HepG2 (cell line): Measurements from ENCODE around the gene CLEC16A. TPM values are rescaled to one million over a fixed set of nuclear protein-coding genes. Genes with fewer than 3 reads are reported as not detected.
A peak's percentile ranks its signal among the peaks of the same experiment; 100 is the strongest.

ENCODE experiments used
- BCL6 ChIP-seq: IDR thresholded peaks from 2 replicates; pipeline ENCODE4 v1.6.1; 2016; ENCODE audit warnings: missing genetic modification reagents, missing compliant biosample characterization
- EEA1 ChIP-seq: sonication (generic); formaldehyde crosslinking; IDR thresholded peaks from 2 replicates; pipeline ENCODE4 v1.5.1; 2020; ENCODE audit warnings: mild to moderate bottlenecking, missing genetic modification reagents, borderline replicate concordance
- ERF ChIP-seq: IDR thresholded peaks from 2 replicates; pipeline ENCODE4 v1.6.1; 2018; ENCODE audit warnings: missing biosample characterization, missing genetic modification reagents
- FOXK1 ChIP-seq: sonication (generic); formaldehyde crosslinking; IDR thresholded peaks from 2 replicates; pipeline ENCODE4 v1.4.0; 2020; ENCODE audit warnings: low read depth, missing genetic modification reagents, borderline replicate concordance
- KDM2A ChIP-seq: sonication (generic); formaldehyde crosslinking; IDR thresholded peaks from 2 replicates; pipeline ENCODE4 v1.4.0; 2020; ENCODE audit warnings: low read depth, missing genetic modification reagents, borderline replicate concordance
- KLF15 ChIP-seq: sonication (generic); formaldehyde crosslinking; IDR thresholded peaks from 2 replicates; pipeline ENCODE4 v1.8.1; 2023; ENCODE audit warnings: borderline replicate concordance, mild to moderate bottlenecking, inconsistent platforms, missing genetic modification reagents, mixed read lengths
- MEIS2 ChIP-seq: sonication (generic); formaldehyde crosslinking; IDR thresholded peaks from 2 replicates; pipeline ENCODE4 v1.9.0; 2021; ENCODE audit warnings: mild to moderate bottlenecking, missing genetic modification reagents
- MLXIP ChIP-seq: sonication (generic); formaldehyde crosslinking; IDR thresholded peaks from 2 replicates; pipeline ENCODE4 v1.9.0; 2021; ENCODE audit warnings: missing genetic modification reagents, borderline replicate concordance
- MTF1 ChIP-seq: sonication (generic); formaldehyde crosslinking; IDR thresholded peaks from 2 replicates; pipeline ENCODE4 v1.5.0; 2020; ENCODE audit warnings: missing genetic modification reagents
- NR1H2 ChIP-seq: sonication (generic); formaldehyde crosslinking; IDR thresholded peaks from 2 replicates; pipeline ENCODE4 v1.8.1; 2022; ENCODE audit warnings: low read depth, missing genetic modification reagents, borderline replicate concordance
- NR2F6 ChIP-seq, 2 experiments: IDR thresholded peaks; 2 replicates each; pipeline ENCODE4 v1.6.1; 2016; ENCODE audit warnings: antibody characterized with exemption in 1 of 2, mild to moderate bottlenecking in 1 of 2
- ZNF512B ChIP-seq: sonication (generic); formaldehyde crosslinking; IDR thresholded peaks from 2 replicates; pipeline ENCODE4 v1.5.1; 2020; ENCODE audit warnings: missing genetic modification reagents, mild to moderate bottlenecking, borderline replicate concordance
- ZNF547 ChIP-seq: sonication (generic); formaldehyde crosslinking; IDR thresholded peaks from 2 replicates; pipeline ENCODE4 v1.5.1; 2020; ENCODE audit warnings: mild to moderate bottlenecking, missing genetic modification reagents
- ZNF644 ChIP-seq: IDR thresholded peaks from 2 replicates; pipeline ENCODE4 v1.6.1; 2016; ENCODE audit warnings: low read depth
- ZNF687 ChIP-seq: sonication (generic); formaldehyde crosslinking; IDR thresholded peaks from 2 replicates; pipeline ENCODE4 v1.5.1; 2020; ENCODE audit warnings: mild to moderate bottlenecking, missing genetic modification reagents, moderate library complexity
- ZNF75D ChIP-seq: sonication (generic); formaldehyde crosslinking; IDR thresholded peaks from 2 replicates; pipeline ENCODE4 v1.8.1; 2023; ENCODE audit warnings: missing genetic modification reagents, mild to moderate bottlenecking, borderline replicate concordance
- ZNF788 ChIP-seq: sonication (generic); formaldehyde crosslinking; IDR thresholded peaks from 2 replicates; pipeline ENCODE4 v1.5.0; 2020; ENCODE audit warnings: mild to moderate bottlenecking, missing genetic modification reagents, borderline replicate concordance
- polyA plus RNA-seq, 8 experiments: library from polyadenylated mRNA; depleted of rRNA in 3 of 8; stranded (reverse) in 7 of 8; unstranded in 1 of 8; fragments of >200 nt; fragmentation: Illumina TruSeq in 4 of 8; extraction: Trizol in 4 of 8; gene quantifications; 2 replicates each; pipeline versions ENCODE4 v1.2.1 to v1.2.3, GENCODE V29; 2011 to 2016; ENCODE audit warnings: low read depth in 4 of 8, missing spikeins in 1 of 8, mixed read lengths in 1 of 8; ENCODE audit not compliant: insufficient read depth in 1 of 8
- total RNA-seq, 5 experiments: library from RNA; depleted of rRNA; stranded (reverse); fragments of >200 nt; fragmentation: Illumina TruSeq; extraction: Trizol; gene quantifications; 2 replicates each; pipeline ENCODE4 v1.2.3, GENCODE V29; 2016; ENCODE audit warnings: low read depth in 1 of 5

The CLEC16A gene
- total and polyA plus RNA-seq, 2 of the 13 experiments (the other 11 are each of a cell fraction or from before 2014, with no cell fraction given), result 8.5 to 10.3 TPM

GRCh38 chr16:11205754-11206581 lies 261.6 kb downstream of the CLEC16A start (continued):
- TF ChIP-seq ZNF687 (CRISPR knock-in tag), result peak; percentile 65
- TF ChIP-seq MTF1, result no peak
- no peak for TF ChIP-seq KLF15 (CRISPR knock-in tag)
- no peak for TF ChIP-seq ERF (CRISPR knock-in tag)
- TF ChIP-seq MLXIP, result no peak
- no peak for TF ChIP-seq MEIS2 (CRISPR knock-in tag)
- peak; percentile 63 for TF ChIP-seq NR2F6 (IDR thresholded peaks at IDR 0.05)
- TF ChIP-seq NR2F6 (CRISPR knock-in tag; IDR thresholded peaks at IDR 0.05), result peak; percentile 82
- TF ChIP-seq NR1H2 (CRISPR knock-in tag), result no peak
- TF ChIP-seq FOXK1 (CRISPR knock-in tag), result peak; percentile 61; the same call in 1 of the 2 replicates
- peak; percentile 20 for TF ChIP-seq KDM2A (CRISPR knock-in tag)
- TF ChIP-seq ZNF644 (CRISPR knock-in tag), result peak; percentile 24; the same call in 1 of the 2 replicates
- TF ChIP-seq ZNF75D (CRISPR knock-in tag), result no peak
- no peak for TF ChIP-seq ZNF512B (CRISPR knock-in tag)
- no peak for TF ChIP-seq EEA1 (CRISPR knock-in tag)
- TF ChIP-seq ZNF788 (CRISPR knock-in tag), result peak; percentile 44; the same call in 1 of the 2 replicates
- peak; percentile 65; the same call in 1 of the 2 replicates for TF ChIP-seq ZNF547
- peak; percentile 46 for TF ChIP-seq BCL6 (CRISPR knock-in tag)
